Fibroblast of skin of left biceps (primary cell): ENCODE data around the gene GSPT1.

Source experiments
- DNase-seq, 2 experiments: peaks; one replicate each; pipeline ENCODE4 v3.0.0-alpha.2; 2013; ENCODE audit warnings: low read depth in 2 of 2

Gene GSPT1

GRCh38 chr16:11913425-11914079, 2.2 kb downstream of the GSPT1 start:
- DNase-seq = no peak

DNA sequence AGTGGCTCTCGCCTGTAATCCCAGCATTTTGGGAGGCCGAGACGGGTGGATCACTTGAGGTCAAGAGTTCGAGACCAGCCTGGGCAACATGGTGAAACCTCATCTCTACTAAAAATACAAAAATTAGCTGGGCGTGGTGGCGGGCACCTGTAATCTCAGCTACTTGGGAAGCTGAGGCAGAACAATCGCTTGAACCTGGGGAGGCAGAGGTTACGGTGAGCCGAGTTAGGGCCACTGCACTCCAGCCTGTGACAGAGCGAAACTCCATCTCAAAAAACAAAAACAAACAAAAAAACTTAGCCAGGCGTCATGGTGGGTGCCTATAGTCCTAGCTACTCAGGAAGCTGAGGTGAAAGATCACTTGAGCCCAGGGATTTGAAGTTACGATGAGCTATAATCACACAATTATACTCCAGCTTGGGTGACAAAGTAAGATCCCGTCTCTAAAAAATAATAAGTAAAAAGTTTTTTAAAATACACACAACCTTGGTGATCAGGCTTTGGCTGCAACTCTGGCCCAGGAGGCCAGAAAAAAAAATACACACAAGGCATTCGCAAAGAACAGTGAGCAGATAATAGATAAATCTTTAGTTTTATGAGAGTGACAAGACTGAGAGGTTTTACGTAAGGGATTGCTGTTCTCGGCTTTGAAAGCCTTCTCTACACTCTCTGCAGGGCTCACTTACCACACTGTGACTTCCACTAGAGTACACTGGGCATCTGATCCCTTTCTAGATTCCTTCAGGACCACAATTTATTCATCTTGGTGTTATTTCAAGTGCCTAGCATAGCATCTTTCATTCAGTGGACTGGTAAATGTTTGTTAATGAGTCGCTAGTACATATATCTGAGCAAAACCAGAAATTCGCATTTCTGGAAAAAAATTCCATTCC, 5.9 kb downstream of the GSPT1 start:
- DNase-seq = peak; percentile 36 to 52

DNA sequence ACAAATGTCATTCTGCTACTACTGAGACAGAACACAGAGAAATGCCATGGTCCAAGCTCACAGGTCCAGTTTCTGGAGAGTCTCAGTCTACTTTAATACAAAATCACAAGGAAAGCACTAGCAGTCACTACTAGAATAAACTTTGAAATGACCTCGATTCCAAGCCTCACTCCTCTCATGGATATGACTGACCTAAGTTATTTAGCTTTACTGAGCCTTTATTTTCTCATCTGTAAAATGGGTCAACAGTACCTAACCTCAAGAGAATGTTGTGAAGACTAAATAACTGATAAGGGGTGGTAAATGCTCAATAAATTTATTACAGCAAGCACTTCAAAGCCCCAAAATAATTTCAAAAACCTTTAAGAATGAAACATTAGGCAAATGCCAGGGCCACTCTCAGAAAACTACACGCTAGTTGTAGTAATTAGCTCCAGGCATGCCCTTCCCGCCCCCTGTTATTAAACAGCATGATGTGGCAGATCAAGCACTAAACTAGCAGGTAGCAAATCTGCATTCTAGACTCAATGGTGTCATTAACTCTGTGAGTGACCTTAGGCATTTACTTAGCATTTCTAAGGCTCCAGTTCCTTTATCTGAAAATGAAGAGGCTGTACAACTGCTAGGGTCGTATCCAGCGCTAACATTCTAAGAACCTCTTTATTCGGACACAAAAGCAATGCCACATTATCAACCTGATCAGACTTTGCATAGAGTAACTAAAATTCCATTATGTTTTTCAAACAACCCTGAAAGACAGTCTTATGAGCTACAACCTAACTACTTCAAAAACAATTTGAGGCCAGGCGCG, 8.4 kb downstream of the GSPT1 start:
- DNase-seq = no peak

GRCh38 chr16:11903906-11904305, 11.8 kb downstream of the GSPT1 start:
- no peak for DNase-seq

- DNase-seq = no peak
These were observed 14.7 kb downstream of the GSPT1 start for GRCh38 chr16:11901091-11901490.

DNA sequence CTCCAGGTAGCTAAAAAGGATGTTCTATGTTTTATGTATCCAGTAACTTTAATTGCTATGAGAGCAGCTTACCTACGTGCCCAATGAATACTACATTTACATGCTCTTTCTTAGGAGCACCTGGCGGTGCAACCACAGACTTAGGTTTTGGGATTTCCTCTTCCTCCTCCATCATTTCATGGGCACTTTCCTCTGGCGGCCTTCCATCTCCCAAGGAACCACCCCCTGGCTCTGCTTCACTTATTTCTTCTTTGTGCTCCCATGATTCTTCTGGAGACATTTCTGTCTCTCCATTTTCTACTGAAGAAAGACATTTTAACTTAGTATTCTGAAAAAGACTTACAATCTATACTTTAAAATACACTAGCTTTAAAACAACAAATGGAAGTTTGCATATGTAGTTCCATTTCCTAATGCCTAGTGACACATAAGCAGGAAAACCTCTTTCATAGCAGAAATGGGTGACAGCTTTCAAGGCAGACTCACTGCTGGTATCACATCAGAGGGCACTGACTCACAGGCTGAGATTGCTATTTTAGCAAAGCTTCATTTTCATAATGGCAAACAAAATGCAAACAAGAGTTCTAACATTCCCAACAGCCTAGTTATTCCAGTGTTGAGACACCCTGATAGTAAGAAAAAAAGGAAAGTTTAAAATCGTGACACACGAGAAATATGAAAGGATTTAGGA, 19.1 kb downstream of the GSPT1 start:
- DNase-seq = no peak

- DNase-seq = no peak
These were observed 22.2 kb downstream of the GSPT1 start for GRCh38 chr16:11893571-11893970.

DNA sequence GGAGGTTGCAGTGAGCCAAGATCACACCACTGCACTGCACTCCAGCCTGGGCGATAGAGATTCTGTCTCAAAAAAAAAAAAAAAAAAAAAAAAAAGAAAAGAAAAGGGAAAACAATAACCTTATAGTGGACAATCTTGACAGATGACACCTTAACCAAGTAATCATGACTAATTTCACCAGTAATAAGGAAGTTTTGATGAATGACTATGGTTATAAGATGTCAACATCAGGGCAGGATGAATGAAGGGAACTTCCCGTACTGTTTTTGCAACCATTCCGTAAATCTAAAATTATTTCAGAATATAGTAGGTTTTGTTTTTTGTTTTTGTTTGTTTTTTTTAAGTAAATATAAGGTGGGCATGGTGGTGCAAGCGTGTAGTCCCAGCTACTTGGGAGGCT, 23.0 kb downstream of the GSPT1 start:
- no peak for DNase-seq

- no peak for DNase-seq
These were observed 25.4 kb downstream of the GSPT1 start for GRCh38 chr16:11890231-11890965.

- no peak for DNase-seq
These were observed 28.9 kb downstream of the GSPT1 start for GRCh38 chr16:11886881-11887280.

DNA sequence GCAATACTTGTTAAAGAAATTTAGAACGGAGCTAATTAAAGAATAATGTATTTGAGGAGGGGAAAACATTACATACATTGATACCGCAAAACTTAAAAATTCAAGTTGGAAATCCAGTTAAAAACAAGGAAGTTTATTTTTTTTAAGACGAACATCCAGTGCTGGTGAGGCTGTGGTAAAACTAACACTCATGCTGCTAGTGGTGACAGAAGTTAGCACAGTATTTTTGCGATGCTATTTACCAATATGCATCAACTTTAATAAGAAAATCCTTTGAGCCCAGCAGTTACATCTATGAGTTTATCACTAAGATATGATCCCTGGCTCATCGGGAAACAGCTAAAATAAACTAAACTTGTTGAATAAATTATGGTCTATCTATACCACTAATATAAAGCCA, 31.7 kb downstream of the GSPT1 start:
- no peak for DNase-seq

DNA sequence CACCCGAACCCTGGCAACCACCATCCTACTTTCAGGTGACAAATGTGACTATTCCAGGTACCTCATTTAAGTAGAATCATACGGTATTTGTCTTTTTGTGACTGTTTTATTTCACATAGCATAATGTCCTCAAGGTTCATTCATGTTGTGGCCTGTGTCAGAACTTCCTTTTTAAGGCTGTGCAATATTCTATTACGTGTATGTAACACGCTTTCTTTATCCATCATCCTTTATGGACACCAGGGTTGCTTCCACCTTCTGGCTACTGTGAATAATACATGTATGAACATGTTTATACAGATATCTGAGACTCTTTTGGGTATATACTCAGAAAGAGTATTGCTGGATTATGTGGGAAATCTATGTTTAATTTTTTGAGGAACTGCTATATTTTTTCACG, 35.7 kb downstream of the GSPT1 start:
- no peak for DNase-seq

GRCh38 chr16:11877374-11877773, 38.4 kb downstream of the GSPT1 start:
- no peak for DNase-seq

DNA sequence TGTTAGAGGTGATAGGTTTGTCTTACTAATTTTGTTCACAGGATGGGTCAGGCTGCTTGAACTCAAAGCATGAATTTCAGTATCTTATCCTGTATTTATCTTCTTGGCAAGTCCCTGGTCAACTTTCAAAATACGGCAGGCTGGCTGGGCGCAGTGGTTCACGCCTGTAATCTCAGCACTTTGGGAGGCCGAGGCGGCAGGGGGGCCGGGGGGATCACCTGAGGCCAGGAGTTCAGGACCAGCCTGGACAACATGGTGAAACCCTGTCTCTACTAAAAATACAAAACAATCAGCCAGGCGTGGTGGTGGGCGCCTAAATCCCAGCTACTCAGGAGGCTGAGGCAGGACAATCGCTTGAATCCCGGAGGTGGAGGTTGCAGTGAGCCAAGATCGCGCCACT, 39.5 kb downstream of the GSPT1 start:
- DNase-seq = no peak

DNA sequence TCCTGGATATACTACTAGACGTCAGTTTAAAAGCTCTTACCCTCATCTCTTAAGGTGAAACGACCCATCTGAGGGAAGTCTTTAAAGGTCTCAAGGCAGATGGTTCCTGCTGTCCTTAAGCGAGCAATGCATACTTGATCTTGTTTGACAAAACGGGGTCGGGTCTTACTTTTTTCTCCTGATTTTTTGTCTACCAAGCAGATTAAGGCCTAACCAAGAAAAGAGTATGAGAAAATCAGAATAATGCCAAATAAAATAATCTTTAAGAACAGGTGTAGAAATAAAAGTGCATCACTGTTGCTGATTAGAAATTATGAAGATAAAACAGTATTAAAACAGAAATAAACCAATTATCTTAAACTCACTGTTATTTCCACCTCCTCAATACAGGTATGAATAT, 40.0 kb downstream of the GSPT1 start:
- no peak for DNase-seq

- no peak for DNase-seq
These were observed 44.6 kb downstream of the GSPT1 start for GRCh38 chr16:11871193-11871592.

GRCh38 chr16:11870399-11870798, 45.4 kb downstream of the GSPT1 start:
- DNase-seq = no peak

DNA sequence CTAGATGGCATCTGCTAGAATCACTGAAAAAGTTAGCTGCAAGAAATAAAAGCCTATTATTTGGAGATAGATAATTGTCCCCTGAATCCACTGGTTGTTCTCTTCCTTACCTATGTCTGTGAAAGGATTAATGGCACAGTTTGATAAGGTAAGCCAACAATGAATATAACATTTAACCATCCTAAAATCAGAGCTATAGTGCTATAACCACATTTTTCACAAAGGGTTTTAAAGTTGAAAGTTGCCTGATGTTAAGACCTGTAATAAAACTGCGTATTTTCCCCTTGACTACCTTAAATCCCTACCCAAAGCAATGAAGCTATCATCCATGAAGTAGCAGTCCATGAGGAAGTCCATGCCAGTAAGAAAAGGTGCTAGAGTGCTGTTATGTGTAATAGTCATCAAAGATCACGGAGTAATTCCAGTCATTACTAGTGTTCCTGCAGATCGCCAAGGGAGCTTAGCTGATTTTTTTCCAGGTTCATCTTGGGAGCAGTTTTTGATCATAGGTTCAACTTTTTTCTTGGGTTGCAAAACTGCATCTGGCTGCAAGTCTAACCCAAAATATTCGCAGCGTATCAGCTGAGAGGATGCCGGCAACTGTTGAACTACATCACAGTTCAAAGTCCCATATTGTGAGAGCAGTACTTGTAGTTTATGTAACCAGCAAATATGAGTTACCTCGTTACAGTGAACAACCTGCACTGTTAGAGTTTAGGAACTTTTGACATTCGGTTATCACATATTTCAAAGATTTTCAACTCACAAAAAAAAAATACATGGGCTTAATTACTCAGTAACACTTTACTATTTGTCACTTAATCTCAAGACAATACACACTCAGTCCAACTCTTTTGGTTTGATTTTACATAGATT, 46.2 kb downstream of the GSPT1 start:
- no peak for DNase-seq

GRCh38 chr16:11868412-11868980, 47.3 kb downstream of the GSPT1 start:
- no peak for DNase-seq

DNA sequence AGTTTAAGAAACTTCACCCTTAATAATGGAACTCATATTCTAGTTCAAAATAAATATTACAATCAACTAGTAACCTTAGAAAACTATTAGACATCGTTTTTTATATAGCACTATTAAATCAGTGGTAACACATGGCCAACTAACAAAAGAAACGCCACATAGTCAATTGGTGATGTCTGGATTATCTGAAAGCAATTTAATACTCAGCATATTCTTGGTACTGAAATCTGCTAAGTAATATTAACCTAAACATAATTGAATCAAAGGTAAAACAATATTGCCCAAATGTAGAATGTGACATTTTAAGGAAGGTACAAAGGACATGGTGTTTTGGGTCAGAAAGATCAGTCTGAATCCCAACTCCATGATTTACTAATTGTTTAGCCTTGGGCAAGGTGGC, 53.3 kb downstream of the GSPT1 start:
- no peak for DNase-seq
